Head of caudate nucleus (tissue), 42 donors: ENCODE measurements around the gene CCDC32.
A peak's percentile ranks its signal among the peaks of the same experiment; 100 is the strongest.

Experiments
- DNase-seq, 42 donors: peaks; one replicate each; pipeline versions ENCODE4 v3.0.0 to v3.0.0-alpha.2; 2020 to 2021; ENCODE audit warnings: mixed read lengths in 7 of 42
- intact Hi-C: fragments of 100-400 bp; cut with DNase I; formaldehyde crosslinking; loops from one replicate; pipeline ENCODE4 v1.15.0; 2022

Gene CCDC32

GRCh38 chr15:40575113-40575512, 10.3 kb upstream of the CCDC32 start:
- DNase-seq, result no peak
- intact Hi-C loops, result loop anchor here (10.0 kb wide), 1 partner anchor 120 kb away; no protein-coding TSS in a partner anchor

- intact Hi-C loops, result loop anchor here (5.0 to 10.0 kb wide), 2 partner anchors 185 to 238 kb away; partner anchors contain the start of genes DNAJC17, RMDN3 and ZFYVE19
- DNase-seq, result peak; percentile 93 to 98 (median 96)
Measured at GRCh38 chr15:40569129-40569953, 4.5 kb upstream of the CCDC32 start, which contains the start of gene RPUSD2. TSS of gene RPUSD2 (plus strand) at chr15:40569299. CDS start at chr15:40569338, 39 bp downstream.

DNA sequence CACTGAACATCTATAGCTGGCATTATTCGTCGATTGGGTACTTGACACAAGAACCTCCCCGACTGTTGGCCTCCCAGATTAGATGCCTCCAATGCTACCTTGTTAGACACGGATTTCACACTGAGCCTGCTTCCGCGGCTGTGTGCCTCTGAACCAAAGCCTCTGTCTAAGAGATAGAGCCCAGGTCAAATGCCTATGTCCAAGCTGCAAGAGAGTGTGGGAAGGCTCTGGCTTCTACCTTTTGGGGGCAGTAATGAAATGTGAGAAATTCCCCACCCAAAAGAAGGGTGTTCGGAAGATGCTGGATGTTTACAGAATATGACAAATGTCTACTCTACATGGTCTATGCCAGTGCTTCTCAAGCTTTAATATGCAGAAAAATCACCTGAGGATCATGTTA, 2.3 kb upstream of the CCDC32 start:
- peak in 2 of 42 donors; percentile 52 to 58 for DNase-seq
- intact Hi-C loops, result loop anchor here (5.0 to 10.0 kb wide), 2 partner anchors 188 to 240 kb away; partner anchors contain the start of genes DNAJC17, RMDN3 and ZFYVE19

DNA sequence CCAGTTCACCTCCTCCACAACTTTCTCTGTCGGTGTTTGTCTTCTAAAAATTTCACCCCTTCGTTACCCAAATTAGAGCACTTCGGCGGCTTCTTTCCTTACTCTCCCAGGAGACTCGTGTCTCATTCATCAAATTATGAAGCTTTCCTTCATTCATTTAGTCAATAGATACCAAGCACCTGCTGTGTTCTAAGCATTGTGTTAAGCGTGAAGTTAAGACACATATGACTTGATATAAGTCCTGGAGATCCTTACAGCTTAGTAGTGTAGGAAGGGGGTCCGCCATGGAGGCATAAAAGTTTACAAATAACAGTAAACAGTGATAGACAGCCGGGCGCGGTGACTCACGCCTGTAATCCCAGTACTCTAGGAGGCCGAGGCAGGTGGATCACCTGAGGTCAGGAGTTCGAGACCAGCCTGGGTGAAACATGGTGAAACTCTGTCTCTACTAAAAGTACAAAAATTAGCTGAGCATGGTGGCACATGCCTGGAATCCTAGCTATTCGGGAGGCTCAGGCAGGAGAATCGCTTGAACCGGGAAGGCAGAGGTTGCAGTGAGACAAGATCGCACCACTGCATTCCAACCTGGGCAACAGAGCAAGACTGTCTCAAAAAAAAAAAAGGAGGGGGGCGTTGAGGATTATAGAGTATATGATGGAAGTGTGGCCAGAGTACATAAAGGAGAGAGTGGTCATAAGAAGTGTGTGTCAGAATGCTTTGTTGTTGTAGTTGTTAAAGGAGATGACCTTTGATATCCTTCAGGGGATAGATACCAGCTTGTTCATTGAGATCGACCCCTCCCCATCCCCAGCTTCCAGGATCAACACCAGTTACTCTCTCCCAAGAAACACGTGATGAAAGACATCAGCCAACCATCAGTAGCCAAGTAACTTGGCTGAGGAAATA, 744 bp upstream of the CCDC32 start:
- intact Hi-C loops, result loop anchor here (5.0 to 10.0 kb wide), 2 partner anchors 189 to 242 kb away; partner anchors contain the start of genes DNAJC17, RMDN3 and ZFYVE19

GRCh38 chr15:40563426-40563825, 1.4 kb downstream of the CCDC32 start:
- intact Hi-C loops, result loop anchor here (10.0 kb wide), 1 partner anchor 191 kb away; the partner anchor contains the start of gene RMDN3

More for the DNA sequence above, 744 bp upstream of the CCDC32 start:
- DNase-seq, result no peak

DNA sequence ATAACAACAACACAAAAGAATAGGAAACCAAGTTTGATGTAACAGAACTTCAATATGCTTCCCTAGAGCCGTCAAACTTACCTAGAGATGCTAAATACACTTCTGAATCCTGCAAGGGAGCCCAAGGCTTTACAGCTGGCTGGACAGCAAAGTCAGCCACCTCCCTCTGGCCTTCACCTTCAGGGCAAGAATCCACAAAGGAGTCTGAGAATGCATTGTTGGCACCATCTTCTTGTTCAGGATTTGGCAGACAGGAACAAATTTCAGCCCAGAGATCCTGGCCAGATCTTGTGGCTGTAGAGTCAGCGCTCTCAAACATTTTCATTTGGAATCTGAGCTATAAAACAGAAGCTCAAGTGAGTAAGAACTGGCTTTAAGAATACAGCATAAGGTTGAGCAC, 2.2 kb downstream of the CCDC32 start:
- DNase-seq, result no peak
- intact Hi-C loops, result loop anchor here (10.0 kb wide), 1 partner anchor 192 kb away; the partner anchor contains the start of gene RMDN3

More at GRCh38 chr15:40563426-40563825, 1.4 kb downstream of the CCDC32 start:
- no peak for DNase-seq

GRCh38 chr15:40558952-40559742, 5.7 kb downstream of the CCDC32 start:
- no peak for DNase-seq
- intact Hi-C loops, result no loop called here

GRCh38 chr15:40555876-40556275, 9.0 kb downstream of the CCDC32 start:
- no peak for DNase-seq
- intact Hi-C loops, result no loop called here

DNA sequence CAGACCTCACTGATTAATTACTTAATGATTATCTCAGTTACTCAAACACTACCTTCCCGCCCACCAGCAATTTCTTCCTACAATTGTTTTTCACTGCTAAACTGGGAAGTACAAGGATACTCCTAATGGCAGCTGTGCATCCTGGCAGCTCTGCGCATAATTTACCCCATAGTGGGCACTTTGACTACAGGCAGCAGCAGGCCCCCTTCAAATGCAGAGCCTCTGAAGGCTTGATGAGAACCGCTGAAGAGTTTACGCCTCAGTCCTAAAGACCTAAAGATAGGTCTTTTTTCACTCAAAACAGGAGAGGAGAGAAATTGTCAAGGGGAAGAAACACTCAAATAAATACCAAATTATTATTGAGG, 10.7 kb downstream of the CCDC32 start:
- intact Hi-C loops, result no loop called here
- DNase-seq, result no peak

- intact Hi-C loops, result no loop called here
- no peak for DNase-seq
Measured at GRCh38 chr15:40550341-40551037, 14.4 kb downstream of the CCDC32 start.

DNA sequence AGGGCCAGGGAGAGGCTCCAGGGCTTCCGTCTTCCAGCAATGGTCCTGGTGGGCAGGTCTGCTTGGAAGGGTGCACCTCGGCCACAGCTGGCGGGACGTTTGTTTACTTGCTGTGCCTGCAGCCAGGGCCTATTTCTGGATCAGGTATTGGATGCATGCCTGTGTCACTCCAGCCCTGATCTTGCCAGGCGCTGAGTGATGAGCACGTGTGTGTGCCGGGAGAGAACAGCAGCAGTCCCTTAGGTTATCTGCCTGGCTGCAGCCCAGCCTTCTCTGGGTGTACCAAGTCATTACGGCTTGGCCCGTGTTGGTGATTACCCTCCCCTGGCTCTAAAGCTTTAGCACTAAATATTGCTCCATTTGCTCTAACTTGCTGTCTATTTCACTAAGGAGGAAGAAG, 14.9 kb downstream of the CCDC32 start:
- DNase-seq, result peak in 4 of 42 donors; percentile 7 to 47 (median 16)
- intact Hi-C loops, result no loop called here

DNA sequence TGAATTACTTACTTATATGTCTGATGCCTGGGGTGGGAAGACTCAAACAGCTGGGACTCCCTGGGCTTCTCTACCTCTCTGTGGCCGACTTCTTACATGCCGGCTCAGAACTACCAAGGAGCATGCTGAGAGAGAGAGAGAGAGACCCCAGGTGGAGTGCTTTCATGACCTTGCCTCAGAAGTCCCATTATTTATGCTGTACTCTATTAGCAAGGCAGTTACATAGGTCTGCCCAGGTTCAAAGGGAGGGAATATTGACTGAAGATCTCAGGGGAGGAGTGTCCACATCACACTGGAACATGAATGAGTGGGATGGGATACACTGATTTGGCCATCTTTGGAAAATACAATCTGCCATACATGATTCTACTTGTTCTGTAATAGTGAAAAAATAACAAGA, 16.2 kb downstream of the CCDC32 start:
- DNase-seq, result no peak
- intact Hi-C loops, result no loop called here

DNA sequence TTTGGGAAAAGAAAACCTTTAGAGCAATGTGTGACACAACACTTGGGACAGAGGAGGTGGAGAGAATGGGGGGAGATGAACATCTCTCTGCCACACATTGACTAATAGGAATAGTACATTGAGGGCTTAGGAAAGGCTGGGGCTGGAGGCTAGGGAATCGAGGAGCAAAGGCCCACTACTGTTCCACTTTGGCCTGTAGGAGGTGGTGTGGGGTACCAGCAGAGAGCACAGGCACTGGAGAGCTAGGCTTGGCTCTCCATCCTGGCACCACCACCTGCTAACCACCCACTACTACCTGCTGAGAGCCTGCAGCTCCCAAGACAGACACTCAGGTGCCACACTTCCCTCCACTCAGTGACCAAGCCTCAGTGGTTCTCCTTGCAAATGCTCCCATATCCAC, 19.4 kb downstream of the CCDC32 start:
- DNase-seq, result no peak
- intact Hi-C loops, result no loop called here

DNA sequence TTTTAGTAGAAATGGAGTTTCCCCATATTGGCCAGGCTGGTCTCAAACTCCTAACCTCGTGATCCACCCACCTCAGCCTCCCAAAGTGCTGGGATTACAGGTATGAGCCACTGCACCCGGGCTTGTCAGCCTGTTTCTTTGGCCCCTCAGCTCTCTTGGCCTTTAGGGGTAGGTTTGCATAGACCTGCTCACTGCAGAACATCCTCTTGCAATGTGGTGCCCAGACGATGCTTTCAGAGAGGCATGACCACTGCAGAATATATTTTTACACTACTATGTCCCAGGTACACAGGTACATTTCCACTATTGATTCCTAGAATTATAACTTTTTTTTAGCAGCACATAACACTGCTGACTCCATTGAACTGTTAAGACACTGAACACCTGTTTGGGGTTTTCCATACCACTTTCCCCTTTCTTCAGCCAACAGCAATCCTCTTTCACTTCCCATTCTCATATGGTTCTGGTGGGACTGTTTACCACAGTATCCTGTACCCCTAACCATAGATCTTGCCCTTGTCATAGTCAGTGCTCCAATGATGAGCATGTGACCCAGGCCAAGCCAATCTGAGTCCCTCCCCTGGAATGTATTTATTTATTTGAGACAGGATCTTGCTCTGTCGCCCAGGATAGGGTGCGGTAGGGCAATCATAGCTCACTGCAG, 21.1 kb downstream of the CCDC32 start:
- no peak for DNase-seq
- intact Hi-C loops, result no loop called here

GRCh38 chr15:40543082-40543481, 21.8 kb downstream of the CCDC32 start:
- DNase-seq, result no peak
- intact Hi-C loops, result no loop called here

DNA sequence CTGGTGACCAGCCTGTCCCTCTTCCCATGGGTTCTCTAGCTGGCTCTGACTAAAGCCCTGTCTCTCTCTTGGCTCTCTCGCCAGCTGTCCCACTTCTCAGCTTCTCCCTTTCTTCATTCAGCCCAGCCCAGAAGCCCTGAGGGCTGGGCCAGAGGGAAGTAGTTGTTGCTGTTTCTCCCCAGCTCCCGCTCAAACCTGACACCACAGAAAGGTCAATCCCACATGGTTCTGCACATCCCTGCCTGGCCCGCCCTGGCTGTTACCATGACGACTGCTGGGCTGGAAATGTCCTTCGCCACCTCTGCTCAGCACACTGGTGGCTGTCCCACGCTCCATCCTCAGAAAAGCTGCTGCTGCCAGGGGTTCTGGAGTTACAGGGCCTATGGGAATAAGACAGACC, 25.9 kb downstream of the CCDC32 start:
- intact Hi-C loops, result no loop called here
- no peak for DNase-seq

DNA sequence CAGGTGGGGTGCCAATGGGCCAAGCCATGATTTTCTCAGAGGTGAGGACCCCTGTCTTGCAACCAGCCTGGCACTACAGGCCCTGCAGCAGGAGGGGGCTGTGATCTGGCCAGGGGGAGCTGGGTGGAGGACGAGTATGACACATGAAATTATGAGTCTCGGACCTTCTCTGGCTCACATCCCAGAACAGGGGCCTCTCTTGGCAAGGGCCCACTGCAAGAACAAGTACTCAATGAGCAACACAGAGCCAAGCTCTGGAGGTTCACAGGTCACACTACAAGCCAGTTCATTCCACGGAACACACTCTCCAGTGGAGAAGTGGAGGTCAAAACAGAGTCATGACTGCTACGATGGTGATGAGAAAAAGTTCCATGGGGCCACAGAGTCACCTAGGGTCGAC, 28.3 kb downstream of the CCDC32 start:
- intact Hi-C loops, result no loop called here
- DNase-seq, result no peak

DNA sequence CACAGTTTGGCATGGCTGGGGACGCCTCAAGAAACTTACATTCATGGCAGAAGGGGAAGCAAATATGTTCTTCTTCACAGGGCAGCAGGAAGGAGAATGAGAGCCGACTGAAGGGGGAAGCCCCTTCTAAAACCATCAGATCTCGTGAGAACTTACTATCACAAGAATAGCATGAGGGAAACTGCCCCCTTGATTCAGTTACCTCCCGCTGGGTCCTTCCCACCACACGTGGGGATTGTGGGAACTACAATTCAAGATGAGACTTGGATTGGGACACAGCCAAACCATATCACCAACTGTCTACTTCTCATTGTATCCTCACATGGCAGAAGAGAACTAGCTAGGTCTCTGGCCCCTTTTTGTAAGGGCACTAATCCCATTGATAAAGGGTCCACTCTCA, 30.5 kb downstream of the CCDC32 start:
- intact Hi-C loops, result no loop called here
- no peak for DNase-seq
